WERI-Rb-1 (cell line): ENCODE measurements around the gene PSMD1.

Experiments
- DNase-seq: peaks from one replicate; pipeline ENCODE4 v3.0.0-alpha.2; 2020
- H3K27ac ChIP-seq: fragments of 250-450 bp; sonication (Bioruptor Pico); 2 replicates; pipeline ENCODE4 v1.5.1; 2020; ENCODE audit warnings: mild to moderate bottlenecking, moderate library complexity
- H3K27me3 ChIP-seq: fragments of 250-450 bp; sonication (Bioruptor Pico); 2 replicates; pipeline ENCODE4 v1.5.1; 2021; ENCODE audit warnings: mild to moderate bottlenecking, low read depth, moderate library complexity; ENCODE audit not compliant: insufficient read depth, severe bottlenecking
- H3K36me3 ChIP-seq: fragments of 250-450 bp; sonication (Bioruptor Pico); 2 replicates; pipeline ENCODE4 v1.5.1; 2020; ENCODE audit warnings: mild to moderate bottlenecking, moderate library complexity
- H3K4me3 ChIP-seq: 2 replicates; pipeline ENCODE4 v1.5.1; 2011; ENCODE audit warnings: low read depth, mild to moderate bottlenecking, control low read depth, low read length
- H3K9me3 ChIP-seq: fragments of 250-450 bp; sonication (Bioruptor Pico); 2 replicates; pipeline ENCODE4 v1.5.1; 2021; ENCODE audit warnings: mild to moderate bottlenecking, moderate library complexity; ENCODE audit not compliant: severe bottlenecking
- TF ChIP-seq, protein P1 (sequence below): IDR thresholded peaks from 2 replicates; pipeline ENCODE4 v1.5.1; 2011; ENCODE audit warnings: low read depth, mild to moderate bottlenecking, control low read depth, inconsistent platforms, low read length

The PSMD1 gene

DNA sequence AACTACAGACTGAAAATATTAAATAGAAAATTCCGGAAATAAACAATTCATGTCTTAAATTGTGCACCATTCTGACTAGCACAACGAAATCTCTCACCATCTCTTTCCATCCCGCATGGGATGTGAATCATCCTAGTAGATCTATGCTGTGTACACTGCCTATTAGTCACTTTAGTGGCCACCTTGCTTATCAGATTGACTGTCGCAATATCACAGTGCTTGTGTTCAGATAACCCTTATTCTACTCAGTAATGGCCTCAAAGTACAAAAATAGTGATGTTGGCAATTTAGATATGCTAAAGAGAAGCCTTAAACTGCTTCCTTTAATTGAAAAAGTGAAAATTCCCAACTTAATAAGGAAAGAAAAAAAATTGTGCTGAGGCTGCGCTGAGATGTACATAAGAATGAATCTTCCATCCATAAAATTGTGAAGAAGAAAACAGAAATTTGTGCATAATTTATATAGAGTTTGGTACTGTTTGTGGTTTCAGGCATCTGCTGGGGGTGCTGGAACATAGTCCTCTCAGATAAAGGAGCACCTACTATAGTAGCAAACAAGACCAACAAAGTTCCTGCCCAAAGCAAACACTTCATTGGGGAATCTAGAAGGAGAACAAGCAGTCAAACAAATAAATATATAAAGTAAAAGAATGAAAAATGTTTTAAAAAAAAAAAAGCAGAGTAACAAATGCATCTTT lies 12.0 kb downstream of the PSMD1 start:
- DNase-seq: no peak
- no peak overlapping the region for H3K4me3 ChIP-seq
- H3K27me3 ChIP-seq: no peaks in the 10 kb centered on the region
- H3K9me3 ChIP-seq: no peaks in the 10 kb centered on the region
- H3K36me3 ChIP-seq: peaks cover 78% of the 10 kb centered on the region
- H3K27ac ChIP-seq: no peak overlapping the region
- TF ChIP-seq, protein P1, sequence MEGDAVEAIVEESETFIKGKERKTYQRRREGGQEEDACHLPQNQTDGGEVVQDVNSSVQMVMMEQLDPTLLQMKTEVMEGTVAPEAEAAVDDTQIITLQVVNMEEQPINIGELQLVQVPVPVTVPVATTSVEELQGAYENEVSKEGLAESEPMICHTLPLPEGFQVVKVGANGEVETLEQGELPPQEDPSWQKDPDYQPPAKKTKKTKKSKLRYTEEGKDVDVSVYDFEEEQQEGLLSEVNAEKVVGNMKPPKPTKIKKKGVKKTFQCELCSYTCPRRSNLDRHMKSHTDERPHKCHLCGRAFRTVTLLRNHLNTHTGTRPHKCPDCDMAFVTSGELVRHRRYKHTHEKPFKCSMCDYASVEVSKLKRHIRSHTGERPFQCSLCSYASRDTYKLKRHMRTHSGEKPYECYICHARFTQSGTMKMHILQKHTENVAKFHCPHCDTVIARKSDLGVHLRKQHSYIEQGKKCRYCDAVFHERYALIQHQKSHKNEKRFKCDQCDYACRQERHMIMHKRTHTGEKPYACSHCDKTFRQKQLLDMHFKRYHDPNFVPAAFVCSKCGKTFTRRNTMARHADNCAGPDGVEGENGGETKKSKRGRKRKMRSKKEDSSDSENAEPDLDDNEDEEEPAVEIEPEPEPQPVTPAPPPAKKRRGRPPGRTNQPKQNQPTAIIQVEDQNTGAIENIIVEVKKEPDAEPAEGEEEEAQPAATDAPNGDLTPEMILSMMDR: no peak

DNA sequence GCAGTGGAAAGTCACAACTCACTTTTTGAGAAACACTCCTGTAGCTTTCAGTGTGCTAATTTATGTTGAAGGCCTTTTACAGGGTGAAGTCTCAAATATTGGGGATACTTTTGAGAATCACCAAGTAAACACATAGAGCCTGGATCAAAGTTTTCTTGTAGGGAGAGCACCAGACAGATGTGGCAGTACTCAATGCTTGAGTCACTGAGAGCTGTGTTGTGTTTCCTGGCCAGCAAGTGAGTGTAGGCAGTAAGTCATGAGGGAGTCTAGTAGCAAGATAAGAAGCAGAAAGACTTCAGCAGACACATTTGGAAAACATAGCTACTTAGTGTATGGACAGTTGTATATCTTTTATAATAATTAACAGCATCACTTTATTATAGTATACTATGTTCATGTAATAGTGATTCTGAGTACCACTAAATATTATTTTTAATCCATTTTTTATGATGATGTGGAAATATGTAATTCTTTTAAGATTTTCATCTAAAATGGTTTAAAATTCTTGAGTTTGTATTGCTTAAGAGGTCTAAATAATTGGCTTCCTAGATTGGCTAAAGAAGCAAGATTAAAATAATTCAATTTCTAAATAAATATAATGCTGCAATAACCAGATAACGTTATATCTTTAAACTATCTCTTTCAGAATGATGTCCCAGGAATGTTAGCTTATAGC lies 12.8 kb downstream of the PSMD1 start:
- Histone ChIP-seq H3K36me3 (peaks cover 78% of the 10 kb centered on the region), H3K27ac (no peak overlapping the region)

DNA sequence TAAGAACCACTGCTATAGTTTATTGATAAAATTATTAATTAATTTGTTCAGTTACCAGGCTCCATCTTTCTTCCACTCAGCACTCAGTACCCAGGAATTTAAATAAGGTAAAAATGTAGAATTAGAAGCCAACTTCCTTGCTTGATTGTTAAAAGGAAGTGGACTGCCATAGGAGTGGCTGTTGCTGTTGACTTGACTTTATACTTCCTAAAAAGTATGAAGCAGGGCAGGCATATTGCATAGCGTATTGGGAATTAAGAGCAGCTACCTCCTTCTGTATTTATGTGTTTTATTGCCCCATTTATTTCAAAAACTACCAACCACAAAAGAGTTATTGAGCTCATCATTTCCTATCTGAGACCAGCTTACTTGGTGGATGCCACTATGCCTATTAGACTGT lies 27.9 kb downstream of the PSMD1 start:
- TF ChIP-seq, protein P1: no peak
- Histone ChIP-seq H3K4me3 (no peak overlapping the region), H3K36me3 (peaks cover 92% of the 10 kb centered on the region), H3K27ac (no peak overlapping the region), H3K27me3 (no peaks in the 10 kb centered on the region), H3K9me3 (no peaks in the 10 kb centered on the region)
- no peak for DNase-seq

More for the DNA sequence above, 12.8 kb downstream of the PSMD1 start:
- TF ChIP-seq, protein P1: no peak
- H3K4me3 ChIP-seq: no peak overlapping the region
- H3K9me3 ChIP-seq: no peaks in the 10 kb centered on the region
- no peak for DNase-seq
- no peaks in the 10 kb centered on the region for H3K27me3 ChIP-seq

DNA sequence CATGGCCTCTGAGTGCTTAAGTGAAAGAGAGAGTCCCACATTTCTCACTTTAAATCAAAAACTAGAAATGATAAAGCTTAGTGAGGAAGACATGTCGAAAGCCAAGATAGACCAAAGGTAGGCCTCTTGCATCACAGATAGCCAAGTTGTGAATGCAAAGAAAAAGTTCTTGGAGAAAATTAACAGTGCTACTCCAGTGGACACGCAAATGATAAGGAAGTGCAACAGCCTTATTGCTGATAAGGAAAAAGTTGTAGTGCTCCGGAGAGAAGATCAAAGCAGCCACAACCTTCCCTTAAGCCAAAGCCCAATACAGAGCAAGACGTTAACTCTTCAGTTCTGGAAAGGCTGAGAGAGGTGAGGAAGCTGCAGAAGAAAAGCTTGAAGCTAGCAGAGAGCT lies 32.1 kb downstream of the PSMD1 start:
- H3K36me3 ChIP-seq: peaks cover 55% of the 10 kb centered on the region
- TF ChIP-seq, protein P1: no peak

DNA sequence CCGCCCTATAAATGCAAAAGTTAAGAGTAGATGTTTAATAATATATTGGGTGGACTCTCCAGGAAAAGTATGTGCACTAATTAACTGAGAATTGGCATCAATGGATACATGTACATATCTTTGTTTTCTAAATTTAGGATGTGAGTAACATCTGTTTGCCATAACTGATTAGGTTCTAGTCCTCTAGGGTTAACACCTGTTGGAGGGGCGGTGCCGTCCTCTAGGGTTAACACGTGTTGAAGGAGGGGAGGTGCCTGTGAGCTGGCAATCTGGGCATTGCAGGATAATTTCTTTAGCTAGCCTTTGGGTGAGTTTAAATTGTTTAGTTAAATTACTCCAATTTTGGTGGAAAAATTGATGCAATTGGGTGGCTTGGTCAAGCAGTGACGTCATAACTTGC lies 37.3 kb downstream of the PSMD1 start:
- peaks cover 23% of the 10 kb centered on the region for H3K36me3 ChIP-seq
- no peak overlapping the region for H3K4me3 ChIP-seq
- H3K9me3 ChIP-seq: no peaks in the 10 kb centered on the region
- no peak for DNase-seq
- TF ChIP-seq, protein P1: no peak
- H3K27me3 ChIP-seq: no peaks in the 10 kb centered on the region
- no peak overlapping the region for H3K27ac ChIP-seq

More for the DNA sequence above, 32.1 kb downstream of the PSMD1 start:
- no peak overlapping the region for H3K4me3 ChIP-seq
- DNase-seq: no peak
- H3K27ac ChIP-seq: no peak overlapping the region
- H3K9me3 ChIP-seq: no peaks in the 10 kb centered on the region
- no peaks in the 10 kb centered on the region for H3K27me3 ChIP-seq
